Activated T-helper 17 cell treated with anti-CD3 and anti-CD28 coated beads, Interleukin-2, amount 50 U/mL, for 72 hours (primary cell): ENCODE data around the gene OAF. TPM values are rescaled to one million over a fixed set of nuclear protein-coding genes. Genes with fewer than 3 reads are reported as not detected.

Experiments used
- ATAC-seq: fragments of 150-1000 bp; cut with Tn5 transposase; replicated peaks from 2 replicates; pipeline ENCODE4 v1.10.0; 2021; ENCODE audit warnings: mild to moderate bottlenecking, moderate library complexity
- H3K27ac Mint-ChIP-seq: one replicate; pipeline ENCODE4 v1.8.0; 2022; ENCODE audit warnings: mixed read lengths
- H3K27me3 Mint-ChIP-seq: one replicate; pipeline ENCODE4 v1.8.0; 2022; ENCODE audit warnings: mixed read lengths
- H3K36me3 Mint-ChIP-seq: one replicate; pipeline ENCODE4 v1.8.0; 2022; ENCODE audit warnings: low read depth, mild to moderate bottlenecking, mixed read lengths
- H3K4me1 Mint-ChIP-seq: one replicate; pipeline ENCODE4 v1.8.0; 2022; ENCODE audit warnings: mixed read lengths
- H3K4me3 Mint-ChIP-seq: one replicate; pipeline ENCODE4 v1.8.0; 2022; ENCODE audit warnings: mild to moderate bottlenecking, mixed read lengths
- H3K9me3 Mint-ChIP-seq: one replicate; pipeline ENCODE4 v1.8.0; 2022; ENCODE audit warnings: mixed read lengths
- total RNA-seq, 2 donors: library from RNA; stranded (reverse); gene quantifications; one replicate each; pipeline ENCODE4 v1.2.3, GENCODE V29; 2022

OAF gene
- total RNA-seq, 2 donors from 2014 or later, result 0.97 to 1.3 TPM

GRCh38 chr11:120191058-120191457 is 19.8 kb upstream of the OAF start:
- Mint-ChIP-seq H3K4me3 (no peak overlapping the region), H3K27ac (no peak overlapping the region), H3K4me1 (peaks cover 10% of the 10 kb centered on the region), H3K27me3 (peaks cover 4% of the 10 kb centered on the region), H3K36me3 (no peaks in the 10 kb centered on the region), H3K9me3 (no peaks in the 10 kb centered on the region)
- no peak for ATAC-seq

- Mint-ChIP-seq H3K9me3 (no peaks in the 10 kb centered on the region), H3K27me3 (peaks cover 4% of the 10 kb centered on the region), H3K4me1 (no peaks in the 10 kb centered on the region), H3K36me3 (no peaks in the 10 kb centered on the region), H3K27ac (no peak overlapping the region), H3K4me3 (no peak overlapping the region)
- ATAC-seq, result no peak
Observed at GRCh38 chr11:120192831-120193625, 17.8 kb upstream of the OAF start.

- Mint-ChIP-seq H3K27ac (no peak overlapping the region), H3K4me1 (no peaks in the 10 kb centered on the region), H3K4me3 (no peak overlapping the region), H3K9me3 (no peaks in the 10 kb centered on the region), H3K36me3 (no peaks in the 10 kb centered on the region), H3K27me3 (peaks cover 4% of the 10 kb centered on the region)
- ATAC-seq, result no peak
Observed at GRCh38 chr11:120194166-120194565, 16.7 kb upstream of the OAF start.

GRCh38 chr11:120195601-120196320 is 15.1 kb upstream of the OAF start:
- no peak for ATAC-seq
- Mint-ChIP-seq H3K4me1 (no peaks in the 10 kb centered on the region), H3K9me3 (no peaks in the 10 kb centered on the region), H3K4me3 (no peak overlapping the region), H3K27ac (no peak overlapping the region), H3K27me3 (peaks cover 13% of the 10 kb centered on the region), H3K36me3 (no peaks in the 10 kb centered on the region)

GRCh38 chr11:120196826-120197225 is 14.0 kb upstream of the OAF start:
- ATAC-seq, result no peak
- Mint-ChIP-seq H3K27ac (no peak overlapping the region), H3K4me3 (no peak overlapping the region), H3K27me3 (peaks cover 11% of the 10 kb centered on the region), H3K4me1 (no peaks in the 10 kb centered on the region), H3K9me3 (no peaks in the 10 kb centered on the region), H3K36me3 (no peaks in the 10 kb centered on the region)

- no peaks in the 10 kb centered on the region for H3K36me3 Mint-ChIP-seq
- H3K27ac Mint-ChIP-seq, result no peak overlapping the region
- no peak overlapping the region for H3K4me3 Mint-ChIP-seq
Observed at GRCh38 chr11:120197251-120197891, 13.5 kb upstream of the OAF start.

GRCh38 chr11:120197977-120198376 is 12.9 kb upstream of the OAF start:
- no peak for ATAC-seq
- Mint-ChIP-seq H3K36me3 (no peaks in the 10 kb centered on the region), H3K4me3 (no peak overlapping the region), H3K27me3 (peaks cover 11% of the 10 kb centered on the region), H3K4me1 (no peaks in the 10 kb centered on the region), H3K27ac (no peak overlapping the region), H3K9me3 (no peaks in the 10 kb centered on the region)

More at GRCh38 chr11:120197251-120197891, 13.5 kb upstream of the OAF start:
- H3K27me3 Mint-ChIP-seq, result peaks cover 11% of the 10 kb centered on the region
- H3K4me1 Mint-ChIP-seq, result no peaks in the 10 kb centered on the region
- no peak for ATAC-seq
- no peaks in the 10 kb centered on the region for H3K9me3 Mint-ChIP-seq

- H3K27me3 Mint-ChIP-seq, result peaks cover 11% of the 10 kb centered on the region
- H3K9me3 Mint-ChIP-seq, result no peaks in the 10 kb centered on the region
- H3K4me1 Mint-ChIP-seq, result no peaks in the 10 kb centered on the region
- no peak overlapping the region for H3K27ac Mint-ChIP-seq
- H3K36me3 Mint-ChIP-seq, result no peaks in the 10 kb centered on the region
- no peak overlapping the region for H3K4me3 Mint-ChIP-seq
- ATAC-seq, result no peak
Observed at GRCh38 chr11:120198403-120198786, 12.4 kb upstream of the OAF start.

- H3K36me3 Mint-ChIP-seq, result no peaks in the 10 kb centered on the region
- no peak for ATAC-seq
- H3K9me3 Mint-ChIP-seq, result no peaks in the 10 kb centered on the region
- no peaks in the 10 kb centered on the region for H3K4me1 Mint-ChIP-seq
- H3K27ac Mint-ChIP-seq, result no peak overlapping the region
- no peak overlapping the region for H3K4me3 Mint-ChIP-seq
- H3K27me3 Mint-ChIP-seq, result peaks cover 11% of the 10 kb centered on the region
Observed at GRCh38 chr11:120198787-120199469, 11.9 kb upstream of the OAF start.

- Mint-ChIP-seq H3K4me1 (no peaks in the 10 kb centered on the region), H3K36me3 (no peaks in the 10 kb centered on the region), H3K4me3 (no peak overlapping the region), H3K9me3 (no peaks in the 10 kb centered on the region), H3K27ac (no peak overlapping the region), H3K27me3 (peaks cover 11% of the 10 kb centered on the region)
- ATAC-seq, result no peak
Observed at GRCh38 chr11:120199613-120200012, 11.2 kb upstream of the OAF start.

GRCh38 chr11:120200677-120201076 is 10.2 kb upstream of the OAF start:
- H3K27me3 Mint-ChIP-seq, result peaks cover 18% of the 10 kb centered on the region
- no peaks in the 10 kb centered on the region for H3K4me1 Mint-ChIP-seq
- no peak overlapping the region for H3K4me3 Mint-ChIP-seq
- H3K9me3 Mint-ChIP-seq, result no peaks in the 10 kb centered on the region
- no peak overlapping the region for H3K27ac Mint-ChIP-seq
- ATAC-seq, result no peak
- H3K36me3 Mint-ChIP-seq, result no peaks in the 10 kb centered on the region

- Mint-ChIP-seq H3K36me3 (no peaks in the 10 kb centered on the region), H3K27me3 (peaks cover 22% of the 10 kb centered on the region), H3K4me1 (no peaks in the 10 kb centered on the region), H3K27ac (no peak overlapping the region), H3K9me3 (no peaks in the 10 kb centered on the region), H3K4me3 (no peak overlapping the region)
- ATAC-seq, result no peak
Observed at GRCh38 chr11:120201653-120202052, 9.2 kb upstream of the OAF start.

- Mint-ChIP-seq H3K4me1 (no peaks in the 10 kb centered on the region), H3K27me3 (peaks cover 37% of the 10 kb centered on the region), H3K36me3 (no peaks in the 10 kb centered on the region), H3K27ac (no peak overlapping the region), H3K4me3 (no peak overlapping the region), H3K9me3 (no peaks in the 10 kb centered on the region)
- ATAC-seq, result no peak
Observed at GRCh38 chr11:120203626-120204025, 7.2 kb upstream of the OAF start.

- Mint-ChIP-seq H3K36me3 (no peaks in the 10 kb centered on the region), H3K27ac (no peak overlapping the region), H3K27me3 (peaks cover 30% of the 10 kb centered on the region), H3K4me1 (no peaks in the 10 kb centered on the region), H3K9me3 (no peaks in the 10 kb centered on the region), H3K4me3 (no peak overlapping the region)
- no peak for ATAC-seq
Observed at GRCh38 chr11:120205596-120206161, 5.2 kb upstream of the OAF start.
